Panc1 (cell line): Measurements from ENCODE around the gene SH3GLB2. TPM values are rescaled to one million over a fixed set of nuclear protein-coding genes. Genes with fewer than 3 reads are reported as not detected.

ENCODE experiments used
- ATAC-seq: fragments of 200-7000 bp; cut with Tn5 transposase; 2 replicates; pipeline ENCODE4 v1.9.1; 2020; ENCODE audit warnings: mild to moderate bottlenecking, moderate library complexity
- BruUV-seq: library from RNA; stranded (reverse); fragments of 400-500 nt; replicated peaks from 2 replicates; lab custom pipeline; 2021; lab: Mats Ljungman, UMichigan
- CTCF ChIA-PET: fragments of 300-600 bp; sonication (Branson Sonifier 250); formaldehyde crosslinking; loops from one replicate; lab custom pipeline; 2022; ENCODE audit warnings: antibody characterized with exemption; lab: Charles Lee
- POLR2A ChIA-PET: fragments of 300-600 bp; sonication (Branson Sonifier 250); formaldehyde crosslinking; loops from one replicate; lab custom pipeline; 2022; ENCODE audit warnings: antibody characterized with exemption; lab: Charles Lee
- DNase-seq: peaks from one replicate; pipeline ENCODE4 v3.0.0-alpha.2; 2010; ENCODE audit warnings: low read depth, low spot score
- H3K27ac ChIP-seq: 2 replicates; pipeline ENCODE4 v1.5.1; 2011; ENCODE audit warnings: mild to moderate bottlenecking, low read length, inconsistent platforms
- H3K27me3 ChIP-seq: fragments of 200-500 bp; sonication (Bioruptor generic); 2 replicates; pipeline ENCODE4 v1.6.0; 2014; ENCODE audit warnings: low read length, inconsistent platforms; ENCODE audit not compliant: control insufficient read depth, insufficient read depth
- H3K36me3 ChIP-seq: fragments of 200-500 bp; sonication (Bioruptor generic); 2 replicates; pipeline ENCODE4 v1.5.1; 2014; ENCODE audit warnings: inconsistent platforms, mild to moderate bottlenecking, low read length, moderate library complexity; ENCODE audit not compliant: control insufficient read depth, insufficient read depth
- H3K4me1 ChIP-seq: 2 replicates; pipeline ENCODE4 v1.5.1; 2011; ENCODE audit warnings: inconsistent platforms, mild to moderate bottlenecking, low read length, moderate library complexity; ENCODE audit not compliant: control insufficient read depth, insufficient read depth
- H3K4me3 ChIP-seq, 2 experiments: 2 replicates each; pipeline ENCODE4 v1.5.1; 2011 to 2012; ENCODE audit warnings: low read depth in 2 of 2, low read length in 2 of 2, mild to moderate bottlenecking in 2 of 2, inconsistent platforms in 1 of 2, moderate library complexity in 1 of 2
- H3K9me3 ChIP-seq: fragments of 200-500 bp; sonication (Bioruptor generic); 2 replicates; pipeline ENCODE4 v1.5.1; 2014; ENCODE audit warnings: low read depth, mild to moderate bottlenecking, inconsistent platforms, low read length, moderate library complexity; ENCODE audit not compliant: control insufficient read depth, insufficient read depth
- CTCF ChIP-seq: fragments of 450-650 bp; IDR thresholded peaks from 2 replicates; pipeline ENCODE4 v1.5.1; 2017; ENCODE audit warnings: mild to moderate bottlenecking
- POLR2AphosphoS5 ChIP-seq: IDR thresholded peaks from 2 replicates; pipeline ENCODE4 v1.6.1; 2012; ENCODE audit warnings: mild to moderate bottlenecking, low read depth, low read length, moderate library complexity
- REST ChIP-seq, 2 experiments: IDR thresholded peaks; 2 replicates each; pipeline ENCODE4 v1.6.1; 2011 to 2012; ENCODE audit warnings: low read depth in 2 of 2, control low read depth in 1 of 2, low read length in 1 of 2, mild to moderate bottlenecking in 1 of 2, moderate library complexity in 1 of 2; ENCODE audit not compliant: insufficient read depth in 1 of 2
- SIN3A ChIP-seq: IDR thresholded peaks from 2 replicates; pipeline ENCODE4 v1.6.1; 2012; ENCODE audit warnings: low read depth, mild to moderate bottlenecking, low read length, moderate library complexity, borderline replicate concordance; ENCODE audit not compliant: insufficient read depth
- TCF7L2 ChIP-seq: IDR thresholded peaks from 2 replicates; pipeline ENCODE4 v1.6.1; 2011; ENCODE audit warnings: mild to moderate bottlenecking, low read depth, low read length, inconsistent platforms
- in situ Hi-C: cut with HindIII; loops from 2 replicates; pipeline ENCODE4 v1.10.0; 2016; ENCODE audit warnings: low sequenced_read_pairs, low pct_unique_long_range_greater_than_20kb
- intact Hi-C: fragments of 100-400 bp; cut with micrococcal nuclease; formaldehyde crosslinking; loops from one replicate; pipeline ENCODE4 v1.10.0; 2022; ENCODE audit not compliant: unreplicated experiment
- total RNA-seq: library from RNA; stranded (reverse); gene quantifications from one replicate; pipeline ENCODE4 v1.2.1, GENCODE V29; 2021; ENCODE audit not compliant: unreplicated experiment

The SH3GLB2 gene
- total RNA-seq, 1 experiment from 2014 or later: 68.3 TPM

GRCh38 chr9:128983536-128983935 is 44.6 kb downstream of the SH3GLB2 start:
- DNase-seq (no peak), ATAC-seq (no peak)
- H3K9me3 ChIP-seq: no peaks in the 10 kb centered on the region
- H3K4me1 ChIP-seq: no peaks in the 10 kb centered on the region
- peaks cover 30% of the 10 kb centered on the region for H3K36me3 ChIP-seq
- no peaks in the 10 kb centered on the region for H3K27me3 ChIP-seq
- in situ Hi-C loops: no loop called here
- ChIA-PET CTCF (no interaction called here), POLR2A (no interaction called here)
- no TSS peak for BruUV-seq
- no peak overlapping the region for H3K4me3 ChIP-seq
- intact Hi-C loops: no loop called here
- no peak overlapping the region for H3K27ac ChIP-seq
- TF ChIP-seq REST (IDR thresholded peaks at IDR 0.05; ENCODE audit: insufficient read depth in 1 of 2, low read depth in 2 of 2, low read length in 1 of 2) (no peak), POLR2AphosphoS5 (no peak), CTCF (no peak), TCF7L2 (no peak), SIN3A (no peak)

- Histone ChIP-seq H3K36me3 (peaks cover 15% of the 10 kb centered on the region), H3K27ac (no peak overlapping the region), H3K27me3 (no peaks in the 10 kb centered on the region), H3K4me3 (no peak overlapping the region), H3K4me1 (no peaks in the 10 kb centered on the region), H3K9me3 (no peaks in the 10 kb centered on the region)
- TF ChIP-seq SIN3A (no peak), REST (IDR thresholded peaks at IDR 0.05; ENCODE audit: insufficient read depth in 1 of 2, low read depth in 2 of 2, low read length in 1 of 2) (no peak), POLR2AphosphoS5 (no peak), TCF7L2 (no peak), CTCF (no peak)
- intact Hi-C loops: no loop called here
- in situ Hi-C loops: no loop called here
- ATAC-seq (no peak), DNase-seq (no peak)
- ChIA-PET CTCF (no interaction called here), POLR2A (no interaction called here)
- BruUV-seq: no TSS peak
Measured at GRCh38 chr9:128979111-128979510, 49.0 kb downstream of the SH3GLB2 start.
